Vagina (tissue), 2 donors: Measurements from ENCODE around the gene NDUFB10. TPM values are rescaled to one million over a fixed set of nuclear protein-coding genes. Genes with fewer than 3 reads are reported as not detected.
A peak's percentile ranks its signal among the peaks of the same experiment; 100 is the strongest.

Experiments used
- DNase-seq, 2 donors: peaks; one replicate each; pipeline ENCODE4 v3.0.0-alpha.2; 2017; ENCODE audit errors: extremely low spot score in 2 of 2
- H3K27ac ChIP-seq: fragments of 200-600 bp; sonication (generic); one replicate; pipeline ENCODE4 v1.5.1; 2019
- H3K27me3 ChIP-seq: fragments of 200-600 bp; sonication (generic); one replicate; pipeline ENCODE4 v1.5.1; 2019
- H3K36me3 ChIP-seq, 2 donors: fragments of 200-600 bp; sonication (generic); one replicate each; pipeline ENCODE4 v1.5.1; 2017 to 2019
- H3K4me1 ChIP-seq: fragments of 200-600 bp; sonication (generic); one replicate; pipeline ENCODE4 v1.5.1; 2019
- H3K4me3 ChIP-seq, 2 donors: fragments of 200-600 bp; sonication (generic); 1 replicate in 1 of 2; 2 replicates in 1 of 2; pipeline ENCODE4 v1.5.1; 2016 to 2019
- H3K9me3 ChIP-seq: fragments of 200-600 bp; sonication (generic); one replicate; pipeline ENCODE4 v1.5.1; 2019
- CTCF ChIP-seq, 3 experiments: fragments of 450-650 bp in 2 of 3; fragments of 200-600 bp in 1 of 3; sonication (generic) in 1 of 3; IDR thresholded peaks; one replicate each; pipeline ENCODE4 v1.5.1; 2017 to 2019; ENCODE audit warnings: antibody characterized with exemption in 3 of 3, mild to moderate bottlenecking in 2 of 3, moderate library complexity in 2 of 3
- POLR2A ChIP-seq, 2 donors: fragments of 450-650 bp; IDR thresholded peaks; one replicate each; pipeline ENCODE4 v1.6.1; 2017; ENCODE audit warnings: antibody characterized with exemption in 2 of 2, mild to moderate bottlenecking in 2 of 2, moderate library complexity in 2 of 2
- POLR2AphosphoS5 ChIP-seq, 2 donors: sonication (generic); formaldehyde crosslinking; IDR thresholded peaks; one replicate each; pipeline ENCODE4 v1.9.0; 2017; ENCODE audit warnings: antibody characterized with exemption in 2 of 2, mild to moderate bottlenecking in 2 of 2, low read depth in 1 of 2; ENCODE audit not compliant: insufficient read depth in 1 of 2
- intact Hi-C: fragments of 100-400 bp; cut with DNase I; formaldehyde crosslinking; loops from one replicate; pipeline ENCODE4 v1.15.1; 2023
- total RNA-seq: library from RNA; depleted of rRNA; stranded (reverse); fragments of >200 nt; gene quantifications from one replicate; pipeline ENCODE4 v1.2.3, GENCODE V29; 2016

The NDUFB10 gene
- total RNA-seq, 1 donor from 2014 or later: 132 TPM

- Histone ChIP-seq H3K36me3 (no peaks in the 10 kb centered on the region), H3K27ac (peak overlapping the region; percentile 52), H3K9me3 (no peaks in the 10 kb centered on the region), H3K27me3 (no peaks in the 10 kb centered on the region), H3K4me1 (peaks cover 32% of the 10 kb centered on the region), H3K4me3 (no peak overlapping the region)
- TF ChIP-seq CTCF (IDR thresholded peaks at IDR 0.05): no peak
- no peak for TF ChIP-seq POLR2A (IDR thresholded peaks at IDR 0.05)
- TF ChIP-seq POLR2AphosphoS5 (IDR thresholded peaks at IDR 0.05; ENCODE audit: insufficient read depth in 1 of 2, low read depth in 1 of 2): no peak
- intact Hi-C loops: no loop called here
- DNase-seq: no peak
These were observed 35.2 kb upstream of the NDUFB10 start for GRCh38 chr16:1924095-1924494.

DNA sequence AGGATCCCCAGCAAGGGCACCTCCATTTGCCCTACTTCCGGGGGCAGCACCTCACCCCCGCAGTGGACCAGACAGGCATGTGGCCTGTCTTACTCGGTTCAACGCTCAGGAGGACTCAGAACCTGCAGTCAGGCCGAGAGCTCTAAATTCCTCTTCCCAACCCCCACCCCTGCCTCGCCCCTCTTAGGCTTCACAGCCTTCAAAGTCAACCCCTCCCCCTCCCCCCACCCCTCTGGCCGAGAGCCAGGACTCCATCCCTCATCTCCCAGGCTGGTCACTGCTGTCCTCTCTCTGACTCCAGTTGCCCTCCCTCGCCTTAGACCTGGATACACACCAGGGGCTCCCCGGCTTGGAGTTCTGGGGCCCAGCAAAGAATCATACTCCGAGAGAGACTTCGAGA is 33.1 kb upstream of the NDUFB10 start:
- Histone ChIP-seq H3K4me3 (no peak overlapping the region), H3K36me3 (no peaks in the 10 kb centered on the region), H3K4me1 (peaks cover 34% of the 10 kb centered on the region), H3K27ac (no peak overlapping the region), H3K27me3 (no peaks in the 10 kb centered on the region), H3K9me3 (no peaks in the 10 kb centered on the region)
- DNase-seq: no peak
- TF ChIP-seq CTCF (IDR thresholded peaks at IDR 0.05) (no peak), POLR2AphosphoS5 (IDR thresholded peaks at IDR 0.05; ENCODE audit: insufficient read depth in 1 of 2, low read depth in 1 of 2) (no peak), POLR2A (IDR thresholded peaks at IDR 0.05) (no peak)
- intact Hi-C loops: loop anchor here (2.0 kb wide), 1 partner anchor 63 kb away; no protein-coding TSS in a partner anchor

- Histone ChIP-seq H3K4me3 (peak overlapping the region; percentile 69 to 70), H3K27me3 (no peaks in the 10 kb centered on the region), H3K27ac (peak overlapping the region; percentile 95), H3K36me3 (no peaks in the 10 kb centered on the region), H3K9me3 (no peaks in the 10 kb centered on the region), H3K4me1 (peaks cover 20% of the 10 kb centered on the region)
- DNase-seq: no peak
- intact Hi-C loops: no loop called here
- TF ChIP-seq POLR2AphosphoS5 (IDR thresholded peaks at IDR 0.05; ENCODE audit: insufficient read depth in 1 of 2, low read depth in 1 of 2) (no peak), POLR2A (IDR thresholded peaks at IDR 0.05) (no peak), CTCF (IDR thresholded peaks at IDR 0.05) (no peak)
These were observed 30.2 kb upstream of the NDUFB10 start for GRCh38 chr16:1929105-1929504.

DNA sequence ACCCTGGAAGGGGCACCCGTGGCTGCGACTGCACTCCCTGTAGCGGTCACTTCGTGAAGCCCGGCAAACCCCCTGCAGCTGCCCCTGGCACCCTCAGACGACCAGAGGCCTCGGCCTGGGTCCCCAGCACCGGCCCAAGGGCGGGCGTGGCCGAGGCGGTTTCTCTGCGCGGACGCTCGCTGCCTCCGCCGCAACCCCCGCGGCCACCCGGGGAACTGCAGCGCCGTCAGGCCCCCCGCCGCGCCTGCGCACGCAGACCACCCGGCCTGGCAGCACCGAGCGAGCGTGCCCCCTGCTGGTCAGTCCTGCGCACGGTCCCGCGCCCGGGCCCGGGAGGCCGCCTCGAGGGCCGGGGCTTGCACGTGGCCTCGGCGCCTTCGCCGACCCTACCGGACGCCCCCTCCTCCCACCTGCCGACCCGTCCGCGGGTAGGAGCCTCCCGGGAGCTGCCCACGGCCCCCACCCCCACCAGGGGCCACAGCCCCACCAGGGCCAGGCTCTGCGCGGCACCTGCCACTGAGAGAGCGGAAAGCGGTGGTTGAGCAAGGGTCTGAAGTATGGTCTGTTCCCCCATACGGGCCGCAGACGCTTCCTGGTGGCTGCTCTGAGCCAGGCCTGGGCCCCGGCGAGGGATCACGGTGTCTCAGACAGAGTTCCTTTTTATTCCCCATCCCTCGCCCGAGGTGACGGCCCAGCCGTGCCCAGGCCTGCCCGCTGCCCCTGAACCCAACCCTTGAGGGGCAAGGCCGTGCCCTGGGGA is 29.6 kb upstream of the NDUFB10 start:
- TF ChIP-seq POLR2AphosphoS5 (IDR thresholded peaks at IDR 0.05; ENCODE audit: insufficient read depth in 1 of 2, low read depth in 1 of 2): peak in 1 of 2 donors; percentile 26
- TF ChIP-seq CTCF (IDR thresholded peaks at IDR 0.05): peak; percentile 98 to 100 (median 99)
- no peak for TF ChIP-seq POLR2A (IDR thresholded peaks at IDR 0.05)
- Histone ChIP-seq H3K27ac (peak overlapping the region; percentile 95), H3K36me3 (no peaks in the 10 kb centered on the region), H3K4me3 (peak overlapping the region; percentile 69 to 70), H3K27me3 (no peaks in the 10 kb centered on the region), H3K9me3 (no peaks in the 10 kb centered on the region), H3K4me1 (peaks cover 14% of the 10 kb centered on the region)
- intact Hi-C loops: no loop called here
- no peak for DNase-seq

DNA sequence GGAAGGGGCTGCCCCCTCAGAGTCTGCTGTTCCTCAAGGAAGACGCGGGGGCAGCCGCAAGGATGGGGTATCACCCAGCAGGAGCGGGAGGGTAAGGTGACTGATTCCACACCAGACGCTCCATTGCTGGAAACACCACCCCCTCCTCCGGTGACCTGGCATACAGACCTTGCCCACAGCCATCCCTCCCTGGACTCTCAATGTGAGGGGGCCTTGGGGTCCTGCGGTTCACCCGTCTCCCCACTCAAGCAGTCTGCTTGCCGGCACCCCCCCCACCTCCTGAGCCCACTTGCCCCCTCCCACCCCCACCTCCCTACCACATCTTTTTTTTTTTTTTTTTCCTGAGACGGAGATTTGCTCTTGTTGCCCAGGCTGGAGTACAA is 29.0 kb upstream of the NDUFB10 start:
- H3K9me3 ChIP-seq: no peaks in the 10 kb centered on the region
- H3K4me3 ChIP-seq: no peak overlapping the region
- no peak for DNase-seq
- TF ChIP-seq POLR2AphosphoS5 (IDR thresholded peaks at IDR 0.05; ENCODE audit: insufficient read depth in 1 of 2, low read depth in 1 of 2) (no peak), POLR2A (IDR thresholded peaks at IDR 0.05) (no peak), CTCF (IDR thresholded peaks at IDR 0.05) (no peak)
- no peak overlapping the region for H3K27ac ChIP-seq
- intact Hi-C loops: no loop called here
- no peaks in the 10 kb centered on the region for H3K36me3 ChIP-seq
- peaks cover 16% of the 10 kb centered on the region for H3K4me1 ChIP-seq
- no peaks in the 10 kb centered on the region for H3K27me3 ChIP-seq
